ENCODE measurements around the gene PFN3. TPM values are rescaled to one million over a fixed set of nuclear protein-coding genes. Genes with fewer than 3 reads are reported as not detected.

The PFN3 gene
- total RNA-seq, 1 experiment from 2014 or later: 0.48 TPM

DNA sequence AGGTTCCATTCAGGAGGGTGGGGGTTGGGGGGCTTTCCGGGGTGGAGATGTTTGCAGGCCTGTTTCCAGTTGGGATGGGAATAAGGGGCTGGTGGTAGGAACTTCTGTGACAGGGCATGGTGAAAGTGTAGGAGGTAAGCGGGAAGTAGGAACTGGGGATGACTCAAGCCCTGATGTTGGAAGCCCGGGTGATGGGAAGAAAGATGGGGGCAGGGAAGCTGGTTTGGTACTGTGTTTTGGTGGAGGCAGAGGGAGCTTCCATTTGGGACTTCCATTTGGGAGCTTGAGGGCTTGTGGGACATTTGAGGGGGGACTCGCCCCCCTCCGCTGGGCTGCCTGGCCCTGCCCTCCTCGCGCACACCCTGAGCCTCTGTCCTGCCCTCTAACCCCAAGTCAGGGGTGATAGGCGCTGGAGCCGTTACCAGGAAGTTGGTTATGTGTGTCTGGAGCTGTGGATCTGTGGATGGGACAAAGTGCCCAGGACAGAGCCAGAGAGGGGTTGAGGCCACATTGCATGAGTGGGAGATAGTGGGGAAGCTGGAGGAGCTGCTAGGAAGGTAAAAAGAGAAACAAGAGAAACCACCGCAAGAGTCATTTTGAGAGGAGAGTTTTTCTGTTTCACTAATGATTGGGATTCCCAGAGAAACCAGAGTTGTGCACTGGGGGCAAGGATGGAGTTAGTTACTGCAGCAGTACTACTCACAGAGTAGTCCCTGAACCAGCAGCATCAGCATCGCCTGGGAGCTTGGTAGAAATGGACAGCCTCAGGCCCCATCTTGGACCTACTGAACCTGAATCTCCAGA is 36.1 kb downstream of the PFN3 start (continued):
- TF ChIP-seq ZNF232 (CRISPR knock-in tag; IDR thresholded peaks at IDR 0.05) (no peak), IRF2 (CRISPR knock-in tag; IDR thresholded peaks at IDR 0.05; ENCODE audit: borderline replicate concordance, low read depth) (no peak), PRRX2 (CRISPR knock-in tag; IDR thresholded peaks at IDR 0.05) (no peak), FOXJ3 (CRISPR knock-in tag; IDR thresholded peaks at IDR 0.05; ENCODE audit: borderline replicate concordance) (no peak), GTF2I (CRISPR knock-in tag; conservative IDR thresholded peaks at IDR 0.05) (no peak), JUN (CRISPR knock-in tag; IDR thresholded peaks at IDR 0.05) (no peak), CREB1 (CRISPR knock-in tag; IDR thresholded peaks at IDR 0.05) (no peak), FOXK1 (CRISPR knock-in tag; IDR thresholded peaks at IDR 0.05) (no peak), OVOL2 (CRISPR knock-in tag; IDR thresholded peaks at IDR 0.05; ENCODE audit: borderline replicate concordance) (no peak)
- TF ChIP-seq, protein P1, sequence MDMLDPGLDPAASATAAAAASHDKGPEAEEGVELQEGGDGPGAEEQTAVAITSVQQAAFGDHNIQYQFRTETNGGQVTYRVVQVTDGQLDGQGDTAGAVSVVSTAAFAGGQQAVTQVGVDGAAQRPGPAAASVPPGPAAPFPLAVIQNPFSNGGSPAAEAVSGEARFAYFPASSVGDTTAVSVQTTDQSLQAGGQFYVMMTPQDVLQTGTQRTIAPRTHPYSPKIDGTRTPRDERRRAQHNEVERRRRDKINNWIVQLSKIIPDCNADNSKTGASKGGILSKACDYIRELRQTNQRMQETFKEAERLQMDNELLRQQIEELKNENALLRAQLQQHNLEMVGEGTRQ (CRISPR knock-in tag; IDR thresholded peaks at IDR 0.05): no peak

- ChIA-PET POLR2A (interaction anchor here (0.6 to 1.5 kb wide), 2 partner anchors 27 to 562 kb away, joined by 3 to 4 read pairs; no protein-coding TSS in a partner anchor), CTCF (interaction anchor here (0.6 to 13.2 kb wide), 11 partner anchors 10 to 265 kb away, joined by 3 to 216 read pairs (median 7); partner anchors contain the start of gene LMAN2)
- DNase-seq (ENCODE audit: low spot score) (no peak), ATAC-seq (no peak)
- TF ChIP-seq NFATC4 (CRISPR knock-in tag; IDR thresholded peaks at IDR 0.05): no peak
- peak; percentile 95 for TF ChIP-seq GTF2I (CRISPR knock-in tag; conservative IDR thresholded peaks at IDR 0.05)
- no peak for TF ChIP-seq ZMAT4 (CRISPR knock-in tag; IDR thresholded peaks at IDR 0.05)
- no peak for TF ChIP-seq ARID4B (CRISPR knock-in tag; IDR thresholded peaks at IDR 0.05; ENCODE audit: borderline replicate concordance)
- Mint-ChIP-seq H3K9me3 (no peaks in the 10 kb centered on the region), H3K27ac (no peak overlapping the region), H3K4me3 (peak overlapping the region; percentile 76), H3K4me1 (peaks cover 46% of the 10 kb centered on the region), H3K36me3 (peaks cover 4% of the 10 kb centered on the region), H3K27me3 (ENCODE audit: low read depth) (peaks cover 15% of the 10 kb centered on the region)
These were observed 36.9 kb downstream of the PFN3 start for GRCh38 chr5:177363565-177363964.

DNA sequence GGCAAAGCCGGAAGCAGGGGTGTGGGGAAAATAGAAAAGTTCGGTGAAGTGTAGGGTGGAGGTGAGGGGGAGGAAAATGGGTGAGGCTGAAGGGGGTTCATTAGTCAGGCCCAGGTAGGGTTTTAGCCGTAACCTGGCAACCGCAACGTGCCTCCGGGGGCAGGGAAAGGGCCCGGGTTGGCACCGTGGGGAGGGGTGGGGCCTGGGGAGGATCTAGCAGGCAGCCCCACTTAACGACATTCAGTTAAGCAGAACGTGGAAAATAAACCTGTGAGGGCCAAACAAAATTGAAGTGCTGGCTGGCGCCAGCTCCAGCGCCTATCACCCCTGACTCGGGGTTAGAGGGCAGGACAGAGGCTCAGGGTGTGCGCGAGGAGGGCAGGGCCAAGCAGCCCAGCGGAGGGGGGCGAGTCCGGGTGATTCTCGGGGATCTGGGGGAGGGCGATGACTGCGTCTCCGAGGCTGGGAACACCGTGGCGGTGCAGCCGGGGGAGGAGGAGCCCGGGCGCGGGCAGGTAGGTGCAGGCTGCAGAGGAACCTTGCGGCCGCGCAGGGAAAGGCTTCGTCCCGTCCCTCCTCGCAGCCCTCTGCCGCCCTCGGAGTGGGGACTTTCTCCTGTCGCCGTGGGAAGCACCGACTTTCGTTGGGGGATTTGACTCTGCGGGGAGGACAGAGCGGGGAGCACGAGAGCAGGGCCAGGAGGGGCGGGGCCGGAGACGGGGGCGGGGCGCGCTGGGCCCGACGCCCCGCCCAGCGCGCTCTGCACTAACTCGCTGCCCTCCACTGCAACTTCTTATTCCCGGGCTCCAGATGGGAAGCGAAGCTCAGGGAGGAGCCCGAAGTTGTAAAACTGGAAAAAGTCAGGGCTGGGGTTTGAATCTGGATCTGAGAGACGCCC is 37.6 kb downstream of the PFN3 start:
- Mint-ChIP-seq H3K4me1 (peaks cover 40% of the 10 kb centered on the region), H3K9me3 (no peaks in the 10 kb centered on the region), H3K27me3 (ENCODE audit: low read depth) (peaks cover 14% of the 10 kb centered on the region), H3K4me3 (peak overlapping the region; percentile 76), H3K27ac (peak overlapping the region; percentile 74; the same call in 1 of the 2 replicates), H3K36me3 (no peaks in the 10 kb centered on the region)
- POLR2A ChIA-PET: interaction anchor here (0.6 to 1.5 kb wide), 3 partner anchors 27 to 563 kb away, joined by 3 to 4 read pairs (median 3); no protein-coding TSS in a partner anchor
- CTCF ChIA-PET: interaction anchor here (0.5 to 13.2 kb wide), 17 partner anchors 8 to 264 kb away, joined by 3 to 216 read pairs (median 7); partner anchors contain the start of genes GRK6 and LMAN2
- DNase-seq (ENCODE audit: low spot score) (peak; percentile 76), ATAC-seq (peak; percentile 39)
- TF ChIP-seq ZNF416 (CRISPR knock-in tag; IDR thresholded peaks at IDR 0.05): no peak
- no peak for TF ChIP-seq ZBTB43 (CRISPR knock-in tag; IDR thresholded peaks at IDR 0.05)
- TF ChIP-seq, protein P2, sequence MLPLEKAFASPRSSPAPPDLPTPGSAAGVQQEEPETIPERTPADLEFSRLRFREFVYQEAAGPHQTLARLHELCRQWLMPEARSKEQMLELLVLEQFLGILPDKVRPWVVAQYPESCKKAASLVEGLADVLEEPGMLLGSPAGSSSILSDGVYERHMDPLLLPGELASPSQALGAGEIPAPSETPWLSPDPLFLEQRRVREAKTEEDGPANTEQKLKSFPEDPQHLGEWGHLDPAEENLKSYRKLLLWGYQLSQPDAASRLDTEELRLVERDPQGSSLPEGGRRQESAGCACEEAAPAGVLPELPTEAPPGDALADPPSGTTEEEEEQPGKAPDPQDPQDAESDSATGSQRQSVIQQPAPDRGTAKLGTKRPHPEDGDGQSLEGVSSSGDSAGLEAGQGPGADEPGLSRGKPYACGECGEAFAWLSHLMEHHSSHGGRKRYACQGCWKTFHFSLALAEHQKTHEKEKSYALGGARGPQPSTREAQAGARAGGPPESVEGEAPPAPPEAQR (CRISPR knock-in tag; IDR thresholded peaks at IDR 0.05): no peak
- TF ChIP-seq SP1 (CRISPR knock-in tag; conservative IDR thresholded peaks at IDR 0.05): peak; percentile 51
- no peak for TF ChIP-seq SOX15 (CRISPR knock-in tag; IDR thresholded peaks at IDR 0.05)
- no peak for TF ChIP-seq NR3C1 (CRISPR knock-in tag; conservative IDR thresholded peaks at IDR 0.05; ENCODE audit: low read depth)
- TF ChIP-seq, protein P3, sequence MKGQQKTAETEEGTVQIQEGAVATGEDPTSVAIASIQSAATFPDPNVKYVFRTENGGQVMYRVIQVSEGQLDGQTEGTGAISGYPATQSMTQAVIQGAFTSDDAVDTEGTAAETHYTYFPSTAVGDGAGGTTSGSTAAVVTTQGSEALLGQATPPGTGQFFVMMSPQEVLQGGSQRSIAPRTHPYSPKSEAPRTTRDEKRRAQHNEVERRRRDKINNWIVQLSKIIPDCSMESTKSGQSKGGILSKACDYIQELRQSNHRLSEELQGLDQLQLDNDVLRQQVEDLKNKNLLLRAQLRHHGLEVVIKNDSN (CRISPR knock-in tag; IDR thresholded peaks at IDR 0.05): peak; percentile 4; the same call in 1 of the 2 replicates
- TF ChIP-seq MAX (CRISPR knock-in tag; IDR thresholded peaks at IDR 0.05): peak; percentile 25
- TF ChIP-seq TEAD1 (CRISPR knock-in tag; IDR thresholded peaks at IDR 0.05): 0 out of 2 replicates have a peak, but pooled peaks have one; percentile 11
